ENCODE measurements around the gene KAT7. TPM values are rescaled to one million over a fixed set of nuclear protein-coding genes. Genes with fewer than 3 reads are reported as not detected.
A peak's percentile ranks its signal among the peaks of the same experiment; 100 is the strongest.
"Not testable (repeated sequence)": the region's sequence is repeated elsewhere in the genome, so short reads cannot be mapped to it uniquely, and the experiment has no call there.

KAT7 gene
- polyA plus RNA-seq, 10 donors, result 21.9 to 35.2 (median 27.7) TPM

DNA sequence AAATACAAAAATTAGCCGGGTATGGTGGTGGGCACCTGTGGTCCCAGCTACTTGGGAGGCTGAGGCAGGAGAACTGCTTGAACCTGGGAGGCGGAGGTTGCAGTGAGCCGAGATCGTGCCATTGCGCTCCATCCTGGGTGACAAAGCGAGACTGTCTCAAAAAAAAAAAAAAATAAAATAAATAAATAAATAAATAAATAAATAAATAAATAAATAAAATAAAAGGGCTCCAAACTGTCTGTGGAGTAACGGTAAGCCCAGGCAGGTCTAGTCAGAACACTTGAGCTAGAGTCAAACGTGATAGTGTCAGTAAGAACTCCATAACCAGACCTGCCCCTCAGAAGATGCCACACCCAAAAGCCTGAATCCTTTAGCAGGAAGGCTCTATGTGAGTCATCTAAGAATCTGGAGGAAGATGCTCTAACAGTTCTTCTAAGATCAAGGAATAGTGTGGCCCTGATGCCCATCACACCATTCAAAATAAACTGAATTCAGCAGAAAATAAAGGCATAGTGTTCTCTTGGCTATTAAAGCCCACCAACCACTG is 29.9 kb upstream of the KAT7 start:
- DNase-seq, result not testable (repeated sequence)

DNA sequence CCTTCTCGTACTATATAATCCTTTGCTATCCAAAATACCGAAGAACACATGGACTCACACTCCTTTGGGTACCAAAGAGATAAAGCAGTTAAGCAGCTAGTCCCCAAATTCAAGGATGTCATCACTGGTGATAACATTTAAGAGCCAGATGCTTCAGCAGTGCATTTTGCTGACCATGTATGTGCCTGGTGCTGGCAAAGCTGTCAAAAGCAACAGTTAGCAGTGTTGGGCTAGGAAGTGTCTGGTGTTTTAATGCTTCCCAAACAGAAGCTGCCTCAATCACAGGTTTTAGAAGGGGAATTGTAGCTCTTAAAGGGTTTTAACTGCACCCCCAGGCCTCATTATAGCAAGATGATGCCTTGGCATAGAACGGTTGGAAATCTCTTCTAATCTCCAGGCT is 29.3 kb upstream of the KAT7 start:
- no peak for DNase-seq

GRCh38 chr17:49760296-49760695 is 28.2 kb upstream of the KAT7 start:
- no peak for DNase-seq

GRCh38 chr17:49760932-49761558 is 27.4 kb upstream of the KAT7 start:
- DNase-seq, result no peak

DNA sequence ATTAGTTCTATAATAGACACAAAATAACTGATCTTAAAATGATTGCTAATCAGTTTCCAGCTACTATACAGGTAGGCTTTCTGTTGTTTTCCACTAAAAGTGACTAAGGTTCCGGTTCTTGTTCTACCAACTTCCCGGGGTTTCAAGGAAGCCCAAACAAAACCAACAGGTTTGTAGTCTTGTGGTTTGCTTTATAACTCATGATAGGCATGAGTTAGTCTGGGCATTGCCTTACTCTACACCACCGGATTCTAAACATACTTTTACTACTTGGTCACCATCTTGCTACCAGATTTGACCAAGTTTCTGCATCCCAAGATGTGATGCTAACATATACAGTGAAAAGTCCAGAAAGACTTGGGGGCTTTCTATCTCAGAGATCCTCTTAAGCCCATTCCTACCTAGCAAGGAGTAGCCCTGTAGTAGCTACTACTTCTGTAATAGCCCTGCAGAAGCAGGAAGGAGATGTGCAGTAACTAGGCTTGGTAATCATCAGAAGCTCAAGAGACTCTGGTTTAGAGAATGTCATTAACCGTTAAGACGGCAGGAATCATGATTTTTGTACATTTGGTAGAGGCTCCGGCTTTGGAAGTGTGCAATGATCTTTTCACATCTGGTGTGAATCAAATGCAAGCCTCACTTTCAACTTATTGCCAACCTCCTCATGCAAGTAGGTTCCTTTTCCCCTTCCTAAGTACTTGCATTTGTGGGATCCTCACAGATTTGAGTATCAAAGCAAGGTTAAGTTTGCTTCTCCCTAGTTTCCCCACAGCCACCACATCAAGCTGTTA is 26.1 kb upstream of the KAT7 start:
- DNase-seq, result no peak

DNA sequence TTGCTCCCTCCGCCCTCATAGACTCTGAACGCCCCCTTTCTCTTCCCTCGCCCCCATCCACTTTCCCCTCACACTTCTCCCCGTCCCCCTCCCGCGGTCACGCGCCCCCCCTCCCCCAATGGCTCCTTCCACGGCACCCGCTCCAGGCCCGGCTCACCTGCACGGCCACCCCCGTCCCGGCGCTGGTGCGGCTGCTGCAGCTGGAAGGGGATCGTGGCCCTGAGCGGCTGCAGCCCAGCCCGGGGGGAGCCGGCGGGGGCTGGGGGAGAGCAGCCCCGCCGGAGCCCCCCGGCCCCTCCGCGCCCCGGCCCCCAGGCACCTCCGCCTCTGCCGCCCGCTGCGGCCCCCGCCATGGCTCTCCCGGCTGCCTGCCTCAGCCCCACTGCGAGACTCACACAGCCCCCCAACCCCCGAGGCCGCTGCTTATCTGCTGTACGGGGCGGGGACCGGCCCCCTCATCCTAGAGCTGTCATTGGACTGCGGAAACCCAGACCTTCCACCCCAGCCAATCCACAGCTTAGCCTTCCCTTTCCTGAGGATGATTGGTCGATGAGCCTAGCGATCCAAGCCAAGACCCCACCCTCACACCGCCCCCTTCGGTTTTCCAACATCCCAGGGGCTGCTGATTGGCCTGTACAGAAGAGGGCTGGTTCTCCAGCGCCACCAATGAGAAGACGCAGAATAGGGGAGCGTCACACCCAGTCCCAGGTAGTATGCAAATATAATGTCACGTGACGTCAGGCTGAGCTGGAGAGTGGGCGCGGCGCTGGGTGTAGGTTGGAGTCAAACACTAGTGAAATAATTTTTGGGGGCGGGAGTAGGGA is 24.5 kb upstream of the KAT7 start, which contains the start of gene FAM117A:
Gene FAM117A, minus strand, starts transcription at position 397 of the 824 bp plus-strand sequence. Its CDS starts 44 bp downstream, at position 353.
- DNase-seq, result peak; percentile 96 to 98 (median 97)

GRCh38 chr17:49764559-49765180 is 23.8 kb upstream of the KAT7 start:
- no peak for DNase-seq

- DNase-seq, result no peak
Measured at GRCh38 chr17:49766918-49767530, 21.5 kb upstream of the KAT7 start.

DNA sequence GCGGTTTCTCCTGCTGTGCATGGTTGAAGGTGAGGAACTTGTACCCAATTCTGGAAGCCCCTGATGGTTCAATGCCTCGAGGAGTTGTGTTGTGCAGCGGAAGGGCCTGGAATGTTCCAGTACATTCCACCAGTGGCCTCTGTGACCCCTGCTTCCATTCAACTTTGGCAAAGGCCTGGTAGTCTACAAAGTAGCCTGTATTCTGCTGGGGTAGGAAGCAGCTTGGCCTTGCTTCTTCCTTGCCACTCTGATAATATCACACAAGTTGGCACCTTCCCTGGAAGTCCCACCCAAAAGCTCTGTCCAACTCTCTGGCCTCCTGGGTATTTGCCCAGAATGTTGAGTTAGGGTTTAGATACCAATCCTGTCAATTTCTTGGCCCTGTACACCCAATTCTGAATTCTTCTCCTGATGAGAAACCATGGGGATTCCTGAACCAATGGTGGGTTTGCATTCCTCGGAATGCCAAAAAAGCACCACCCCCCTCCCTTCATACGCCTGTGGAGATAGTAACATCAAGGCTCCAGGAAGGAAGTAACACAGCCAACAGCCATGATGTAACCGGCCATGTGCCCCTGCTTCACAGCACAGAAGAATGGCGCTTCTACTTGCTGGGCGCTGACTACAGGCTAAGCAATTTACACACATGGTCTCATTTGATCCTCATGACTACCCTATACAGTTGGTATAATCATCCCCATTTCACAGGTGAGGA is 12.8 kb upstream of the KAT7 start:
- no peak for DNase-seq

DNA sequence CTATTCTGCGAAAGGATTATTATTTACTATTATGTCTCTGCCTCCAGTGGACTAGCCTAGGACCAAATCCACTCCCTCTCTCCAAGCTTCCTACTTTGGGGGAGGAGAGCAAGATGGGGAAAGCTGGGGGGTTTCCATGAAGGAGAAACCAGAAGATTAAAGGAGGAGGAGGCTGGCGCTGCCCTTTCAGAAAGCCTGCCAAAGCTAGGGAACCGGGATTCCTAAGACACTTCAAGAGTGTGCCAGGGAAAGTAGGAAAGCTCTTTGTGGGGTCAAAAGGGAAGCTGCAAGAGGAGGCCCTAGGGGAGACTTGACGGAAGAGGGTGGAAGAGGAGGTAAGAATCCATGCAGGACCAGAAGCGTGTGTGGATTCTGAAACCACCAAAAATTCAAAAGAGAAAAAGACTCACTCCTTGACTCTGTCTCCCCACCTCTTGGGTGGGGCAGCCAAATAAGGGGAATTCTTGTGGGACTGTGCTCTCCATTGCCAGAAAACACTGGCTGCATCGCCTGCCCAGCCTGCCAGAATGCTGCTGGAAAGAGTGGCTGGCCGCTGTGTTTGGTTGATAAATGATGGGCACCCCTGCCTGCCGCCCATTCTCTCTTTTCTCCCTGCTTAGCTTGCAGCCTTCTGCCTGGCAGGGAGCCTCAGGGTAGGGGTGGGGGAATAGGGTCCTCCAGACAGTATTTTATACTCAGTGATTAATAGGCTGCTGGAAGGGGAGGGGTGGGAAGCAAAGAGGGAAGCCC is 11.8 kb upstream of the KAT7 start:
- no peak for DNase-seq

GRCh38 chr17:49777563-49777962 is 10.9 kb upstream of the KAT7 start:
- no peak for DNase-seq

DNA sequence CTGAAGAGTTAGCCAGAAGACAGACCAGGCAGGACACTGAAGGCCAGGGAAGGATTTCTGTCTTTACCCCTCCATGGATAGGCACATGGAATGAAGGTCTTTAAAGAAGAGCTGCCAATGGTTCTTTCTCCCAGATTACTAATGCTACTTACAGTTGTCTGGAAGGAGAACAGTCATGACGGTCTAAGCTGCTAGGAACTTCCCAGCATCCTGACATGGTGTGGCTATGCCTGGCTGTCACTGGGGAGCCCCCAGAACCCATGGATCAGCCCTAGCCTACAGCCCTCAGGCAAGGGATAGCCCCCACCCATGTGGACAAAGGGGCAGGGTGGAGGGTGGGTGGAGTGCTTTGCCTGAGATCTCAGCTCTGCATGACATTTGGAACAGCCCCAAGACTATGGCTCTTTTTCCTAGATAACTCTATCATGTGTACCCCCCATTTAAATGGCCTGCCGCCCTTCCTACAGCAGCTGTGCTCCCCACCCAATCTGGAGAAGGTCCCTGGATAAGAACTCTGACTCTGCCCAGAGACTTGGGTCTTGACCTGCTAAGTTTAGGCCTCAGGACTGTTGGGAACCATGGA is 9.2 kb upstream of the KAT7 start:
- no peak for DNase-seq

GRCh38 chr17:49779739-49780231 is 8.7 kb upstream of the KAT7 start:
- DNase-seq, result peak; percentile 61 to 80 (median 69)

DNA sequence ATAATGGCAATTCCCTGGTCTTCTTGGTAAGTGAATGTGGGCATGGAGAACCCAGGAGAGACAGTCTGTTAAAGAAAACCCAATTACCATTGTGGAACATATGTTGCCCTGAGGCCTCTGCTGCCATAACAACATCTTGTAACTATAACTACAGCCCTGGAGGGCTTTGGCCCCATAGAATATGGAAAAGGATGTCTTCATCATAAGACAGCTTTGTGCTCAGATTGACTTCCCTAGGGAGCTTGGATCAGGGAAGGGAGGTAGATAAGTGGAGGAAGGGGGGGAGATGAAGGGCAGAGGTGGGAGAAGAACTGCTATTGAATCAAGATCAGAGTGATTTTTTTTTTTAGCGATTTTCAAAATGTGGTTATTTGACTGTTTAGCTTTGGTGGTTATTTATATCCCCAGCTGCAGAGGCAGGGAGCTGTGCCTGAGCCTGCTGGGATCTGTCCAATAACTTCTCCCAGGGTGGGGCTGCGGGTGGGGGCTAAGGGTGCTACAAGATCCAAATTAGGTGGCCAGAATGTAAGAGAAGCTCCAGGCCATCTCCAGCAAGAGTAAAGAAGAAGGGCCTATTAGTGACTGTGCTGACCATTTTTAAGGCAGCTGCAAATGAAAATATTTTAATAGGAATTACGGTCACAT is 5.3 kb upstream of the KAT7 start:
- DNase-seq, result peak in 2 of 3 donors; percentile 17 to 54

DNA sequence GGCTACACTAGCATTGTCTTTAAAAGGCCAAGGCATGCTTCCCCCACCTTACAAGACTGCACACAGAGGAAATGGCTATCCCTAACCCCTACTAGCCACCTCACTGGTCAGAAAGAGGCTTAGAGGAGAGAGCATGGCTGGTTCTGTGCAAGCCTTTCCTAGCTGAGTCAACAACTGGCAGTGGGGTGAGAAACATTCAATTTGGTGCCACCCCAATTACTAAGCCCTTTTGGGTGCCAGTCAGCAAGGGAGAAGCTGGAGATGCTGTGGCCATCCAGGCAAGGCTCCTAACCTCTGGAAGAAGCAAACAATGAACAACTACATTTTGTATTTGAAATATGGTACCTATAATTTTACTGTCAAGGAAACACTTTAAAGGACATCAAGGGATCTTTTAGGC is 4.7 kb upstream of the KAT7 start:
- no peak for DNase-seq

GRCh38 chr17:49784636-49785035 is 3.8 kb upstream of the KAT7 start:
- DNase-seq, result no peak

GRCh38 chr17:49787884-49788477 is 500 bp upstream of the KAT7 start:
- no peak for DNase-seq

DNA sequence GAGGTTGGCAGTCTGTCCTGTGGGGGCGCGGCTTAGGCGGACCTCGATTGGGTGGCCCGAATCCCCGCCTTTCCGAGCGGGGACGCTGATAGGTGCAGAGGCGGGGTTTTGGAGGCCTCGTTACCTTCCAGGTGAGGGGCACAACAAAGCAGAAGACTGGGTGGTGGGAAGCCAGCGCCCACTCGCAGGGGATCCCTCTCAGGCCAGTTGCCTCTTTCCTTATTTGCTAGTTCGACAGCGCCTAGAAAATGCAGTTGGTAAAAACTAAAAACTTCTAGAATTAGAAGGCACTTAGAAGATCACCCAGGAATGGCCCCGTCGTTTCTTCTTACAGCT is 730 bp downstream of the KAT7 start:
- DNase-seq, result no peak
